ENCODE results near the gene PAQR9. TPM values are rescaled to one million over a fixed set of nuclear protein-coding genes. Genes with fewer than 3 reads are reported as not detected.

Gene PAQR9
- total and polyA plus RNA-seq, 9 donors: 0.04 to 0.08 (median 0.07) TPM; not detected in 6

- H3K4me1 ChIP-seq (ENCODE audit: insufficient read depth): no peaks in the 10 kb centered on the region
- H3K36me3 ChIP-seq: no peaks in the 10 kb centered on the region
- intact Hi-C loops (cut with DNase I): no loop called here
- DNase-seq: no peak
- H3K9me3 ChIP-seq: no peaks in the 10 kb centered on the region
- H3K4me3 ChIP-seq: no peak overlapping the region
- H3K27ac ChIP-seq: no peak overlapping the region
- 66 to 76% (median 70%) methylated on average over 3 of the region's 3 CpGs for WGBS, 3 donors
- H3K27me3 ChIP-seq: no peaks in the 10 kb centered on the region
- TF ChIP-seq CTCF (IDR thresholded peaks at IDR 0.05): no peak
- TF ChIP-seq POLR2A (IDR thresholded peaks at IDR 0.05): no peak
- TF ChIP-seq EP300 (IDR thresholded peaks at IDR 0.05): no peak
Observed at GRCh38 chr3:142971431-142971830, 8.0 kb upstream of the PAQR9 start.

DNA sequence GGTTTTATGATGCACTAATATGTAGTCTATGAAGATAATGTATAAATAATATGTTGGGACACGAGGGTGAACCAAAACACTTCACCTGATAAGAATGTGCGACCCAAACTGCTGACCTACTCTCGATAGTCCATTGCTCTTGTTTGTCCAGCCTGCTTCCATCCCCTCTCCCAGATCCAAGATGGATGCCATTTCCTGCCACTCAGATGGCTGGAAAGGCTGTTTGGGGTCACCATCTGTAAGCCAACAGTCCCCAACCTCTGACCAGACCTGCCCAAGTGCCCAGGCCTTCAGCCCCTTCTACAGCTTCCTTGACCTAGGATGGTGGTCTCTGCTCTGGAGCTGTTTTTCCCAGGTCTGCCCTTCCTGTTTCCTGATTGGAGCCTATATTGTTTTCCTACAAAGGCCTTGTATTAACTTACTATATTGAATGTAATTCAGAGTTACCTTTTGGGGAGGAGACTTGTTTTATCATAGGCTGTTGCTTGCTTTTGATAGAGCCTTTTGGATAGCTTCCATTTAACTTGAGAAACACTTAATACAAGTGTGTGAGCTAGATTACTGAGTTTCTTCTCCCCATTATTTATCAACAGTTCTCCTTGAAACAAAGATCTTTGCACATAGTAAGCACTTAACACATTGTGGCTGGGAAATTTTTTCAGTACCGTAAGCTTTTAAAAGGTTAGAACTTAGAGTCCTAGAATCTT is 5.0 kb upstream of the PAQR9 start:
- no peak for TF ChIP-seq EP300 (IDR thresholded peaks at IDR 0.05)
- TF ChIP-seq POLR2A (IDR thresholded peaks at IDR 0.05): no peak
- no peak for TF ChIP-seq CTCF (IDR thresholded peaks at IDR 0.05)
- Histone ChIP-seq H3K27ac (no peak overlapping the region), H3K27me3 (no peaks in the 10 kb centered on the region), H3K4me1 (ENCODE audit: insufficient read depth) (no peaks in the 10 kb centered on the region), H3K9me3 (no peaks in the 10 kb centered on the region), H3K4me3 (no peak overlapping the region), H3K36me3 (no peaks in the 10 kb centered on the region)
- intact Hi-C loops (cut with DNase I): no loop called here
- no peak for DNase-seq
- WGBS, 3 donors: 75 to 84% (median 80%) methylated on average over 4 of the region's 4 CpGs

- no peak for DNase-seq
- Histone ChIP-seq H3K4me1 (ENCODE audit: insufficient read depth) (peaks cover 3% of the 10 kb centered on the region), H3K27me3 (no peaks in the 10 kb centered on the region), H3K4me3 (no peak overlapping the region), H3K27ac (no peak overlapping the region), H3K9me3 (no peaks in the 10 kb centered on the region), H3K36me3 (no peaks in the 10 kb centered on the region)
- intact Hi-C loops (cut with DNase I): no loop called here
- no peak for TF ChIP-seq CTCF (IDR thresholded peaks at IDR 0.05)
- TF ChIP-seq POLR2A (IDR thresholded peaks at IDR 0.05): no peak
- no peak for TF ChIP-seq EP300 (IDR thresholded peaks at IDR 0.05)
- WGBS, 3 donors: 89 to 94% (median 93%) methylated on average over 2 of the region's 2 CpGs
Observed at GRCh38 chr3:142966808-142967207, 3.3 kb upstream of the PAQR9 start.

DNA sequence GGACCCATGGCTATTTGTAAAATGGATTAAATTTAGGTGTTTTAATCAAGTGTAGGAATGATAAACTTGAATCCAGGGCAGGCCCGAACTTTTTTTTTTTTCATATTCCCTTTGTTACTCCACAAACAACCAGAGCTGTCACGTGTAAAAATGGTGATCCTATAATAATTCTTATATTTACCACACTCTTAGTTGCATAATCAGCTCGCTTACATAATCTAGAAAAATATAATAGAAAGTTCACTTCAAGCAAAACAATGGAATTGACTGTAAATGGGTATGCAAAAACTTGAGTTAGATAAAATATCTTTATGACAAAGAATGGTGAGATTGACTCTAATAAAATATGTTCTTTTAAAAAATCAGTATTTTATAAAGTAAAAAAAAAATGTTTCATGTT is 2.1 kb upstream of the PAQR9 start:
- peaks cover 3% of the 10 kb centered on the region for H3K4me1 ChIP-seq (ENCODE audit: insufficient read depth)
- no peak for DNase-seq
- H3K27ac ChIP-seq: no peak overlapping the region
- H3K27me3 ChIP-seq: no peaks in the 10 kb centered on the region
- no peak overlapping the region for H3K4me3 ChIP-seq
- H3K9me3 ChIP-seq: no peaks in the 10 kb centered on the region
- H3K36me3 ChIP-seq: no peaks in the 10 kb centered on the region
- no peak for TF ChIP-seq CTCF (IDR thresholded peaks at IDR 0.05)
- no peak for TF ChIP-seq POLR2A (IDR thresholded peaks at IDR 0.05)
- no peak for TF ChIP-seq EP300 (IDR thresholded peaks at IDR 0.05)
- intact Hi-C loops (cut with DNase I): no loop called here
- WGBS, 3 donors: 85 to 90% (median 86%) methylated on average over 3 of the region's 3 CpGs
